Liver (tissue), 9 donors: Measurements from ENCODE around the gene XPNPEP1. TPM values are rescaled to one million over a fixed set of nuclear protein-coding genes. Genes with fewer than 3 reads are reported as not detected.

ENCODE experiments used
- DNase-seq: peaks from one replicate; pipeline ENCODE4 v3.0.0-alpha.2; 2017; ENCODE audit warnings: low spot score
- H3K27ac ChIP-seq, 2 donors: one replicate each; pipeline ENCODE4 v1.7.0; 2013; ENCODE audit warnings: inconsistent platforms in 2 of 2, low read length in 2 of 2, control low read depth in 1 of 2, low read depth in 1 of 2, mild to moderate bottlenecking in 1 of 2
- H3K27me3 ChIP-seq, 4 donors: one replicate each; pipeline versions ENCODE4 v1.6.1 to v1.7.0; 2013; ENCODE audit warnings: low read length in 3 of 4, inconsistent platforms in 1 of 4, mild to moderate bottlenecking in 1 of 4, moderate library complexity in 1 of 4; ENCODE audit not compliant: control insufficient read depth in 4 of 4, insufficient read depth in 4 of 4
- H3K36me3 ChIP-seq, 4 donors: one replicate each; pipeline versions ENCODE4 v1.6.1 to v1.7.0; 2013; ENCODE audit warnings: low read length in 3 of 4, mild to moderate bottlenecking in 3 of 4, low read depth in 1 of 4, moderate library complexity in 1 of 4; ENCODE audit not compliant: control insufficient read depth in 4 of 4, insufficient read depth in 3 of 4
- H3K4me1 ChIP-seq, 4 donors: one replicate each; pipeline versions ENCODE4 v1.6.1 to v1.7.0; 2013; ENCODE audit warnings: low read length in 3 of 4, mild to moderate bottlenecking in 3 of 4, moderate library complexity in 1 of 4; ENCODE audit not compliant: control insufficient read depth in 4 of 4, insufficient read depth in 4 of 4
- H3K4me3 ChIP-seq, 3 donors: one replicate each; pipeline versions ENCODE4 v1.6.1 to v1.7.0; 2013; ENCODE audit warnings: low read length in 3 of 3, control low read depth in 1 of 3, low read depth in 1 of 3, mild to moderate bottlenecking in 1 of 3
- H3K9ac ChIP-seq, 2 donors: one replicate each; pipeline ENCODE4 v1.7.0; 2013; ENCODE audit warnings: low read length in 2 of 2, mild to moderate bottlenecking in 2 of 2, moderate library complexity in 2 of 2, control low read depth in 1 of 2, low read depth in 1 of 2
- H3K9me3 ChIP-seq, 4 donors: one replicate each; pipeline versions ENCODE4 v1.6.1 to v1.7.0; 2013; ENCODE audit warnings: low read length in 3 of 4; ENCODE audit not compliant: control insufficient read depth in 4 of 4
- CTCF ChIP-seq: fragments of 150-350 bp; IDR thresholded peaks from 2 replicates; pipeline ENCODE4 v1.5.1; 2017; ENCODE audit warnings: improper control_type of control experiment, low read depth, low read length; ENCODE audit not compliant: missing input control
- FOXA1 ChIP-seq: IDR thresholded peaks from 2 replicates; pipeline ENCODE4 v1.6.1; 2016; ENCODE audit warnings: antibody characterized with exemption
- FOXA2 ChIP-seq: IDR thresholded peaks from 2 replicates; pipeline ENCODE4 v1.6.1; 2016; ENCODE audit warnings: antibody characterized with exemption
- GABPA ChIP-seq, 2 donors: IDR thresholded peaks in 1 of 2; conservative IDR thresholded peaks in 1 of 2; 2 replicates each; pipeline ENCODE4 v1.6.1; 2016; ENCODE audit warnings: antibody characterized with exemption in 2 of 2, mild to moderate bottlenecking in 1 of 2, moderate library complexity in 1 of 2
- HNF4A ChIP-seq, 2 donors: conservative IDR thresholded peaks; 2 replicates each; pipeline ENCODE4 v1.6.1; 2016; ENCODE audit warnings: antibody characterized with exemption in 2 of 2, mild to moderate bottlenecking in 2 of 2
- JUND ChIP-seq, 2 donors: IDR thresholded peaks; 2 replicates each; pipeline ENCODE4 v1.6.1; 2016; ENCODE audit warnings: antibody characterized with exemption in 2 of 2
- NR2F2 ChIP-seq: IDR thresholded peaks from 2 replicates; pipeline ENCODE4 v1.6.1; 2016; ENCODE audit warnings: antibody characterized with exemption
- RAD21 ChIP-seq, 2 donors: IDR thresholded peaks; 2 replicates each; pipeline ENCODE4 v1.6.1; 2016; ENCODE audit warnings: antibody characterized with exemption in 2 of 2, mild to moderate bottlenecking in 2 of 2
- REST ChIP-seq: IDR thresholded peaks from 2 replicates; pipeline ENCODE4 v1.6.1; 2016; ENCODE audit warnings: antibody characterized with exemption, mild to moderate bottlenecking
- RXRA ChIP-seq, 2 donors: IDR thresholded peaks; 2 replicates each; pipeline ENCODE4 v1.6.1; 2017 to 2018; ENCODE audit warnings: antibody characterized with exemption in 2 of 2, mild to moderate bottlenecking in 1 of 2
- SP1 ChIP-seq: IDR thresholded peaks from 2 replicates; pipeline ENCODE4 v1.6.1; 2018; ENCODE audit warnings: antibody characterized with exemption, mild to moderate bottlenecking
- TAF1 ChIP-seq: conservative IDR thresholded peaks from 2 replicates; pipeline ENCODE4 v1.6.1; 2016; ENCODE audit warnings: antibody characterized with exemption, mild to moderate bottlenecking
- YY1 ChIP-seq: IDR thresholded peaks from 2 replicates; pipeline ENCODE4 v1.6.1; 2016; ENCODE audit warnings: antibody characterized with exemption, mild to moderate bottlenecking
- WGBS: extraction: QIAGEN DNeasy Blood & Tissue Kit; methylation state at CpG from one replicate; pipeline ENCODE4 v1.1.7; 2013; 5-methylcytosine and 5-hydroxymethylcytosine counted together
- polyA plus RNA-seq, 2 donors: library from polyadenylated mRNA; stranded (reverse) in 1 of 2; unstranded in 1 of 2; fragments of 200-250 nt in 1 of 2; fragments of >200 nt in 1 of 2; fragmentation: Nextera tagmentation in 1 of 2; extraction: Ambion mirVana in 1 of 2; gene quantifications; one replicate each; pipeline versions ENCODE4 v1.2.1 to v1.2.3, GENCODE V29; 2013 to 2015
- total RNA-seq, 2 donors: library from RNA; depleted of rRNA; stranded (reverse); fragments of >200 nt; gene quantifications; one replicate each; pipeline ENCODE4 v1.2.3, GENCODE V29; 2014
- TF ChIP-seq, protein P1 (sequence below): IDR thresholded peaks from 2 replicates; pipeline ENCODE4 v1.6.1; 2016; ENCODE audit warnings: antibody characterized with exemption
- donor health status: healthy.
- donor health status: healthy.
- donor health status: healthy.
- donor health status: healthy.
- donor health status: healthy.

XPNPEP1 gene
- total and polyA plus RNA-seq, 4 donors: 9.1 to 38.1 (median 27.3) TPM

GRCh38 chr10:109928475-109928891 is 5.2 kb upstream of the XPNPEP1 start (continued):
- TF ChIP-seq REST: no peak
- TF ChIP-seq HNF4A (conservative IDR thresholded peaks at IDR 0.05): no peak

DNA sequence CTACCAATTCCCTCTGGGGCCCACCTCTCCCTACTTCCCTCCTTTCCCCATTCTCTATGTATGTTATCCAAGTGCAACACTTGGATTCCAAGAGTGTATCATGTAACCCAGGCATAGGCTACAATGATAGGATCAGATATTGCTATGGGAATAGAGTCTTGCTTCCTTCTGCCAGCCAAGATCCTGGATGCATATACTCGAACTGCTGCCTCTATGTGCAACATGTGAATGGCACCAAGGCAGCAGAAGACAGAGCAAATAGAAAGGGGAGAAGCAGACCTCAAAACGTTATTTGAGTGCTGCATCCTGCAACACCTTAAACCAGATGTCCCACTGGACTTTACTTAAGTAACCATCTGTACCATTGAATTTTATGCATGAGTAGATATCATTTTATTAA is 3.5 kb upstream of the XPNPEP1 start:
- TF ChIP-seq GABPA (IDR thresholded peaks at IDR 0.05 in 1 of 2, conservative IDR thresholded peaks at IDR 0.05 in 1 of 2): no peak
- no peak for TF ChIP-seq JUND (IDR thresholded peaks at IDR 0.05)
- TF ChIP-seq REST: no peak
- no peak for TF ChIP-seq NR2F2
- TF ChIP-seq SP1: no peak
- no peak for TF ChIP-seq CTCF
- no peak for TF ChIP-seq RXRA (IDR thresholded peaks at IDR 0.05)
- no peak for TF ChIP-seq TAF1
- TF ChIP-seq YY1: no peak
- H3K27me3 ChIP-seq: no peaks in the 10 kb centered on the region
- WGBS: 86% methylated on average over 2 of the region's 2 CpGs

GRCh38 chr10:109926061-109926745 is 2.9 kb upstream of the XPNPEP1 start:
- H3K4me3 ChIP-seq: no peak overlapping the region
- H3K4me1 ChIP-seq: peaks cover 0 to 9% (median 4%) of the 10 kb centered on the region in 4 donors
- TF ChIP-seq RAD21 (IDR thresholded peaks at IDR 0.05) (no peak), TAF1 (no peak), NR2F2 (no peak), FOXA1 (no peak), YY1 (no peak), REST (no peak), FOXA2 (no peak), HNF4A (conservative IDR thresholded peaks at IDR 0.05) (no peak), RXRA (IDR thresholded peaks at IDR 0.05) (no peak)
- TF ChIP-seq, protein P1, sequence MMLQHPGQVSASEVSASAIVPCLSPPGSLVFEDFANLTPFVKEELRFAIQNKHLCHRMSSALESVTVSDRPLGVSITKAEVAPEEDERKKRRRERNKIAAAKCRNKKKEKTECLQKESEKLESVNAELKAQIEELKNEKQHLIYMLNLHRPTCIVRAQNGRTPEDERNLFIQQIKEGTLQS: no peak

More for the DNA sequence above, 3.5 kb upstream of the XPNPEP1 start:
- Histone ChIP-seq H3K27ac (no peak overlapping the region), H3K4me3 (no peak overlapping the region), H3K9me3 (no peaks in the 10 kb centered on the region), H3K9ac (no peak overlapping the region), H3K4me1 (peaks cover 0 to 7% (median 4%) of the 10 kb centered on the region in 4 donors), H3K36me3 (no peaks in the 10 kb centered on the region)
- DNase-seq: no peak

More at GRCh38 chr10:109926061-109926745, 2.9 kb upstream of the XPNPEP1 start:
- no peak for DNase-seq
- no peak overlapping the region for H3K9ac ChIP-seq
- H3K27ac ChIP-seq: no peak overlapping the region
- no peaks in the 10 kb centered on the region for H3K9me3 ChIP-seq
- no peaks in the 10 kb centered on the region for H3K36me3 ChIP-seq
- no peaks in the 10 kb centered on the region for H3K27me3 ChIP-seq
- 88% methylated on average over 10 of the region's 10 CpGs for WGBS
